ENCODE results near the gene ZNF296.

The ZNF296 gene

GRCh38 chr19:45027371-45027770 lies 48.9 kb downstream of the ZNF296 start:
- DNase-seq, result no peak

GRCh38 chr19:45025264-45025663 lies 51.0 kb downstream of the ZNF296 start:
- DNase-seq, result no peak

DNA sequence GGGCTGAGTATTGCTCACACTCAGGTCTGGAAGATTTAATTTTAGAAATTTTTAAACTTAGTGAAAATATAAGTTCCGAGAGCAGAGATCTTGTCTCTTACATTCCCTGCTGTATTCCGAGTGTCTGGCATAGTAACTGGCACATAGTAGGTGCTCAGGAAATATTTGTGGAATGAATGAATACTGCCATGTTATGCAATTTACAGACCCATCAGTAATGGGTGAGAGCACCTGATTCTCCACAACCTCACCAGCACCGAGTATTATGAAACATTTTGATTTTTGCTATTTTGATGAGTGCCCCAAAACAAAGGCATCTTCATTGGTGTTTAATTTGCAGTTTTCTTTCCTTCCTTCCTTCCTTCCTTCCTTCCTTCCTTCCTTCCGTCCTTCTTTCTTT lies 53.2 kb downstream of the ZNF296 start:
- DNase-seq, result no peak

GRCh38 chr19:45021971-45022370 lies 54.3 kb downstream of the ZNF296 start:
- no peak for DNase-seq
